OCI-LY3 (cell line): ENCODE measurements around the gene CT45A5.
"Not testable (repeated sequence)": the region's sequence is repeated elsewhere in the genome, so short reads cannot be mapped to it uniquely, and the experiment has no call there.

ENCODE experiments used
- CTCF ChIP-seq: fragments of 200-600, 300-600 bp; sonication (generic); IDR thresholded peaks from 2 replicates; pipeline ENCODE4 v1.5.1; 2014; ENCODE audit warnings: antibody characterized with exemption, low read length, low read depth
- EZH2phosphoT487 ChIP-seq: fragments of 200-600 bp; shearing (Covaris generic); IDR thresholded peaks from 2 replicates; pipeline ENCODE4 v1.6.1; 2018; ENCODE audit warnings: antibody characterized with exemption, mixed run types, low read depth

GRCh38 chrX:135785403-135785802 lies at the start of gene CT45A5:
- TF ChIP-seq CTCF, EZH2phosphoT487: not testable (repeated sequence)
